NCI-H2227 (cell line): ENCODE data around the gene PRR5.
"Not testable (repeated sequence)": the region's sequence is repeated elsewhere in the genome, so short reads cannot be mapped to it uniquely, and the experiment has no call there.

Source experiments
- DNase-seq: peaks from one replicate; lab custom pipeline; 2025; ENCODE audit not compliant: unreplicated experiment; lab: John Stamatoyannopoulos, UW

PRR5 gene

GRCh38 chr22:44732661-44733060 lies 30.7 kb downstream of the PRR5 start:
- no peak for DNase-seq

GRCh38 chr22:44733426-44734106 lies 31.6 kb downstream of the PRR5 start:
- DNase-seq: no peak

- no peak for DNase-seq
These were observed 32.3 kb downstream of the PRR5 start for GRCh38 chr22:44734278-44734677.

GRCh38 chr22:44734801-44735517 lies 33.0 kb downstream of the PRR5 start:
- DNase-seq: no peak

GRCh38 chr22:44735518-44736428 lies 33.8 kb downstream of the PRR5 start:
- peak; percentile 61 for DNase-seq

- DNase-seq: no peak
These were observed 34.8 kb downstream of the PRR5 start for GRCh38 chr22:44736581-44737405.

- DNase-seq: no peak
These were observed 35.7 kb downstream of the PRR5 start for GRCh38 chr22:44737406-44738346.

GRCh38 chr22:44738347-44738715 lies 36.3 kb downstream of the PRR5 start:
- no peak for DNase-seq

- DNase-seq: no peak
These were observed 37.0 kb downstream of the PRR5 start for GRCh38 chr22:44739024-44739423.

GRCh38 chr22:44739666-44740065 lies 37.7 kb downstream of the PRR5 start:
- DNase-seq: not testable (repeated sequence)

- no peak for DNase-seq
These were observed 38.3 kb downstream of the PRR5 start for GRCh38 chr22:44740307-44740706.

- DNase-seq: no peak
These were observed 39.9 kb downstream of the PRR5 start for GRCh38 chr22:44741929-44742328.

- no peak for DNase-seq
These were observed 41.2 kb downstream of the PRR5 start for GRCh38 chr22:44743247-44743646.

GRCh38 chr22:44743804-44744211 lies 41.8 kb downstream of the PRR5 start:
- peak; percentile 35 for DNase-seq

- no peak for DNase-seq
These were observed 44.1 kb downstream of the PRR5 start for GRCh38 chr22:44745853-44746789.

GRCh38 chr22:44747784-44748127 lies 45.8 kb downstream of the PRR5 start:
- not testable (repeated sequence) for DNase-seq

GRCh38 chr22:44748524-44748923 lies 46.5 kb downstream of the PRR5 start:
- DNase-seq: no peak

GRCh38 chr22:44750481-44750880 lies 48.5 kb downstream of the PRR5 start:
- no peak for DNase-seq
